GM12878 (cell line): Measurements from ENCODE around the gene FRAS1. TPM values are rescaled to one million over a fixed set of nuclear protein-coding genes. Genes with fewer than 3 reads are reported as not detected.

Experiments used
- ATF7 ChIP-seq: fragments of 450-650 bp; IDR thresholded peaks from 2 replicates; pipeline ENCODE4 v1.6.1; 2016; ENCODE audit warnings: low read depth, mild to moderate bottlenecking
- BRCA1 ChIP-seq: IDR thresholded peaks from 2 replicates; pipeline ENCODE4 v1.6.1; 2011; ENCODE audit warnings: low read depth, low read length, improper control_type of control experiment
- EP300 ChIP-seq, 2 experiments: fragments of 150-350 bp in 1 of 2; IDR thresholded peaks; 2 replicates each; pipeline ENCODE4 v1.6.1; 2011 to 2012; ENCODE audit warnings: low read depth in 2 of 2, low read length in 2 of 2, borderline replicate concordance in 1 of 2, improper control_type of control experiment in 1 of 2, inconsistent platforms in 1 of 2; ENCODE audit not compliant: control insufficient read depth in 1 of 2
- IRF4 ChIP-seq: IDR thresholded peaks from 2 replicates; pipeline ENCODE4 v1.6.1; 2011; ENCODE audit warnings: low read depth, low read length
- KAT2A ChIP-seq: conservative IDR thresholded peaks from 2 replicates; pipeline ENCODE4 v1.6.1; 2011; ENCODE audit warnings: low read depth, low read length; ENCODE audit not compliant: control insufficient read depth
- KDM1A ChIP-seq: fragments of 200-600 bp; sonication (generic); IDR thresholded peaks from 2 replicates; pipeline ENCODE4 v1.6.1; 2016; ENCODE audit warnings: borderline replicate concordance
- MTA3 ChIP-seq: IDR thresholded peaks from 2 replicates; pipeline ENCODE4 v1.6.1; 2012; ENCODE audit warnings: low read length, inconsistent platforms, borderline replicate concordance
- MYB ChIP-seq: fragments of 150-350 bp; IDR thresholded peaks from 2 replicates; pipeline ENCODE4 v1.6.1; 2014; ENCODE audit warnings: mild to moderate bottlenecking, low read depth, low read length, borderline replicate concordance
- PAX5 ChIP-seq: IDR thresholded peaks from 2 replicates; pipeline ENCODE4 v1.6.1; 2011; ENCODE audit warnings: low read depth, low read length, borderline replicate concordance
- POLR2A ChIP-seq: IDR thresholded peaks from 2 replicates; pipeline ENCODE4 v1.6.1; 2011; ENCODE audit warnings: low read depth, mild to moderate bottlenecking, low read length
- RB1 ChIP-seq: fragments of 450-650 bp; formaldehyde crosslinking; IDR thresholded peaks from 2 replicates; pipeline ENCODE4 v1.6.1; 2017; ENCODE audit warnings: mild to moderate bottlenecking, borderline replicate concordance
- SMAD5 ChIP-seq: IDR thresholded peaks from 2 replicates; pipeline ENCODE4 v1.6.1; 2016; ENCODE audit warnings: antibody characterized with exemption, low read depth
- STAT1 ChIP-seq: fragments of 450-650 bp; conservative IDR thresholded peaks from 2 replicates; pipeline ENCODE4 v1.6.1; 2014; ENCODE audit warnings: antibody characterized with exemption, mild to moderate bottlenecking
- TCF3 ChIP-seq: IDR thresholded peaks from 2 replicates; pipeline ENCODE4 v1.6.1; 2012; ENCODE audit warnings: low read depth, mild to moderate bottlenecking, low read length, borderline replicate concordance; ENCODE audit not compliant: insufficient read depth
- ZNF24 ChIP-seq: fragments of 450-650 bp; IDR thresholded peaks from 2 replicates; pipeline ENCODE4 v1.6.1; 2017; ENCODE audit warnings: antibody characterized with exemption, mild to moderate bottlenecking
- polyA plus RNA-seq, 11 experiments: library from polyadenylated mRNA; depleted of rRNA in 4 of 11; unstranded in 6 of 11; stranded (reverse) in 5 of 11; fragments of >200 nt; fragmentation: Nextera tagmentation in 4 of 11; fragmentation: Illumina TruSeq in 1 of 11; extraction: Ambion mirVana in 4 of 11; extraction: Trizol in 1 of 11; gene quantifications; 1 replicate in 1 of 11; 2 replicates in 10 of 11; pipeline versions ENCODE4 v1.2.1 to v1.2.3, GENCODE V29; 2011 to 2016; ENCODE audit warnings: inconsistent platforms in 2 of 11, missing spikeins in 2 of 11, low read depth in 1 of 11
- total RNA-seq, 4 experiments: library from RNA; depleted of rRNA in 3 of 4; stranded (reverse); fragments of >200 nt in 3 of 4; fragmentation: Illumina TruSeq in 1 of 4; extraction: Trizol in 1 of 4; gene quantifications; 2 replicates each; pipeline versions ENCODE4 v1.2.1 to v1.2.3, GENCODE V29; 2013 to 2021
- TF ChIP-seq, protein P1 (sequence below): IDR thresholded peaks from 2 replicates; pipeline ENCODE4 v1.6.1; 2012; ENCODE audit warnings: improper control_type of control experiment, low read depth, low read length; ENCODE audit not compliant: insufficient replicate concordance
- TF ChIP-seq, protein P2 (sequence below): fragments of 450-650 bp; IDR thresholded peaks from 2 replicates; pipeline ENCODE4 v1.6.1; 2018; ENCODE audit warnings: mild to moderate bottlenecking, low read depth, moderate library complexity; ENCODE audit not compliant: partially characterized antibody
- TF ChIP-seq, protein P3 (sequence below): fragments of 450-650 bp; conservative IDR thresholded peaks from 2 replicates; pipeline ENCODE4 v1.6.1; 2017; ENCODE audit warnings: mild to moderate bottlenecking, moderate library complexity
- TF ChIP-seq, protein P4 (sequence below): fragments of 450-650 bp; IDR thresholded peaks from 2 replicates; pipeline ENCODE4 v1.6.1; 2014; ENCODE audit warnings: mild to moderate bottlenecking

FRAS1 gene
- total and polyA plus RNA-seq, 10 of the 15 experiments (the other 5 are each of a cell fraction or from before 2014, with no cell fraction given), result 0.08 to 11.7 (median 0.20) TPM

DNA sequence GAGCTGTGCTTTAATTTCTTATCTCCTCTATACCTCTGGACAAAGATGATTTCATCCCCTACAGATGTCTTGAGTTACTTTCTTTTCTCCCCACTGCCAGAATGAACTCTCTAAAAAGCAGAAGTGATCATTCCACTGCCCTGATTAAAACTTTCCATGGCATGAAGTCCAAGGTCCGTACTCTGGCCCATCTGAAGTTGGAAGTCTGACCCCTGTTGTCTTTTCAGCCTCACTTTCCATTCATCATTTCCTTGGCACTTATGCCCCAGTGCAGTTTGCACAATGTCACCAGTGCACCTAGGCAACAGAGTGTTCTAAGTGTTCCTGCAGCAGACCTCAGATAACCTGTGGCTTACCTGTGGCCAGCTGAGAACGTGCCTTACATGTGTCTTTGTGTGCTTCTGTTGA is 242.4 kb downstream of the FRAS1 start (continued):
- TF ChIP-seq, protein P1, sequence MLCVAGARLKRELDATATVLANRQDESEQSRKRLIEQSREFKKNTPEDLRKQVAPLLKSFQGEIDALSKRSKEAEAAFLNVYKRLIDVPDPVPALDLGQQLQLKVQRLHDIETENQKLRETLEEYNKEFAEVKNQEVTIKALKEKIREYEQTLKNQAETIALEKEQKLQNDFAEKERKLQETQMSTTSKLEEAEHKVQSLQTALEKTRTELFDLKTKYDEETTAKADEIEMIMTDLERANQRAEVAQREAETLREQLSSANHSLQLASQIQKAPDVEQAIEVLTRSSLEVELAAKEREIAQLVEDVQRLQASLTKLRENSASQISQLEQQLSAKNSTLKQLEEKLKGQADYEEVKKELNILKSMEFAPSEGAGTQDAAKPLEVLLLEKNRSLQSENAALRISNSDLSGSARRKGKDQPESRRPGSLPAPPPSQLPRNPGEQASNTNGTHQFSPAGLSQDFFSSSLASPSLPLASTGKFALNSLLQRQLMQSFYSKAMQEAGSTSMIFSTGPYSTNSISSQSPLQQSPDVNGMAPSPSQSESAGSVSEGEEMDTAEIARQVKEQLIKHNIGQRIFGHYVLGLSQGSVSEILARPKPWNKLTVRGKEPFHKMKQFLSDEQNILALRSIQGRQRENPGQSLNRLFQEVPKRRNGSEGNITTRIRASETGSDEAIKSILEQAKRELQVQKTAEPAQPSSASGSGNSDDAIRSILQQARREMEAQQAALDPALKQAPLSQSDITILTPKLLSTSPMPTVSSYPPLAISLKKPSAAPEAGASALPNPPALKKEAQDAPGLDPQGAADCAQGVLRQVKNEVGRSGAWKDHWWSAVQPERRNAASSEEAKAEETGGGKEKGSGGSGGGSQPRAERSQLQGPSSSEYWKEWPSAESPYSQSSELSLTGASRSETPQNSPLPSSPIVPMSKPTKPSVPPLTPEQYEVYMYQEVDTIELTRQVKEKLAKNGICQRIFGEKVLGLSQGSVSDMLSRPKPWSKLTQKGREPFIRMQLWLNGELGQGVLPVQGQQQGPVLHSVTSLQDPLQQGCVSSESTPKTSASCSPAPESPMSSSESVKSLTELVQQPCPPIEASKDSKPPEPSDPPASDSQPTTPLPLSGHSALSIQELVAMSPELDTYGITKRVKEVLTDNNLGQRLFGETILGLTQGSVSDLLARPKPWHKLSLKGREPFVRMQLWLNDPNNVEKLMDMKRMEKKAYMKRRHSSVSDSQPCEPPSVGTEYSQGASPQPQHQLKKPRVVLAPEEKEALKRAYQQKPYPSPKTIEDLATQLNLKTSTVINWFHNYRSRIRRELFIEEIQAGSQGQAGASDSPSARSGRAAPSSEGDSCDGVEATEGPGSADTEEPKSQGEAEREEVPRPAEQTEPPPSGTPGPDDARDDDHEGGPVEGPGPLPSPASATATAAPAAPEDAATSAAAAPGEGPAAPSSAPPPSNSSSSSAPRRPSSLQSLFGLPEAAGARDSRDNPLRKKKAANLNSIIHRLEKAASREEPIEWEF, result no peak
- no peak for TF ChIP-seq RB1
- TF ChIP-seq STAT1, result no peak
- no peak for TF ChIP-seq IRF4
- no peak for TF ChIP-seq POLR2A
- no peak for TF ChIP-seq ZNF24
- no peak for TF ChIP-seq SMAD5
- no peak for TF ChIP-seq KDM1A
- TF ChIP-seq ATF7, result peak; percentile 73
- no peak for TF ChIP-seq BRCA1
- TF ChIP-seq MYB, result no peak
- peak in 1 of 2 experiments; percentile 54; a peak in 1 of 4 replicates for TF ChIP-seq EP300 (IDR thresholded peaks at IDR 0.05; ENCODE audit: borderline replicate concordance in 1 of 2, control insufficient read depth in 1 of 2, low read depth in 2 of 2, low read length in 2 of 2)
- TF ChIP-seq, protein P2, sequence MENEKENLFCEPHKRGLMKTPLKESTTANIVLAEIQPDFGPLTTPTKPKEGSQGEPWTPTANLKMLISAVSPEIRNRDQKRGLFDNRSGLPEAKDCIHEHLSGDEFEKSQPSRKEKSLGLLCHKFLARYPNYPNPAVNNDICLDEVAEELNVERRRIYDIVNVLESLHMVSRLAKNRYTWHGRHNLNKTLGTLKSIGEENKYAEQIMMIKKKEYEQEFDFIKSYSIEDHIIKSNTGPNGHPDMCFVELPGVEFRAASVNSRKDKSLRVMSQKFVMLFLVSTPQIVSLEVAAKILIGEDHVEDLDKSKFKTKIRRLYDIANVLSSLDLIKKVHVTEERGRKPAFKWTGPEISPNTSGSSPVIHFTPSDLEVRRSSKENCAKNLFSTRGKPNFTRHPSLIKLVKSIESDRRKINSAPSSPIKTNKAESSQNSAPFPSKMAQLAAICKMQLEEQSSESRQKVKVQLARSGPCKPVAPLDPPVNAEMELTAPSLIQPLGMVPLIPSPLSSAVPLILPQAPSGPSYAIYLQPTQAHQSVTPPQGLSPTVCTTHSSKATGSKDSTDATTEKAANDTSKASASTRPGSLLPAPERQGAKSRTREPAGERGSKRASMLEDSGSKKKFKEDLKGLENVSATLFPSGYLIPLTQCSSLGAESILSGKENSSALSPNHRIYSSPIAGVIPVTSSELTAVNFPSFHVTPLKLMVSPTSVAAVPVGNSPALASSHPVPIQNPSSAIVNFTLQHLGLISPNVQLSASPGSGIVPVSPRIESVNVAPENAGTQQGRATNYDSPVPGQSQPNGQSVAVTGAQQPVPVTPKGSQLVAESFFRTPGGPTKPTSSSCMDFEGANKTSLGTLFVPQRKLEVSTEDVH, result no peak
- TF ChIP-seq PAX5, result no peak
- TF ChIP-seq, protein P3, sequence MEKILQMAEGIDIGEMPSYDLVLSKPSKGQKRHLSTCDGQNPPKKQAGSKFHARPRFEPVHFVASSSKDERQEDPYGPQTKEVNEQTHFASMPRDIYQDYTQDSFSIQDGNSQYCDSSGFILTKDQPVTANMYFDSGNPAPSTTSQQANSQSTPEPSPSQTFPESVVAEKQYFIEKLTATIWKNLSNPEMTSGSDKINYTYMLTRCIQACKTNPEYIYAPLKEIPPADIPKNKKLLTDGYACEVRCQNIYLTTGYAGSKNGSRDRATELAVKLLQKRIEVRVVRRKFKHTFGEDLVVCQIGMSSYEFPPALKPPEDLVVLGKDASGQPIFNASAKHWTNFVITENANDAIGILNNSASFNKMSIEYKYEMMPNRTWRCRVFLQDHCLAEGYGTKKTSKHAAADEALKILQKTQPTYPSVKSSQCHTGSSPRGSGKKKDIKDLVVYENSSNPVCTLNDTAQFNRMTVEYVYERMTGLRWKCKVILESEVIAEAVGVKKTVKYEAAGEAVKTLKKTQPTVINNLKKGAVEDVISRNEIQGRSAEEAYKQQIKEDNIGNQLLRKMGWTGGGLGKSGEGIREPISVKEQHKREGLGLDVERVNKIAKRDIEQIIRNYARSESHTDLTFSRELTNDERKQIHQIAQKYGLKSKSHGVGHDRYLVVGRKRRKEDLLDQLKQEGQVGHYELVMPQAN, result no peak
- TF ChIP-seq, protein P4, sequence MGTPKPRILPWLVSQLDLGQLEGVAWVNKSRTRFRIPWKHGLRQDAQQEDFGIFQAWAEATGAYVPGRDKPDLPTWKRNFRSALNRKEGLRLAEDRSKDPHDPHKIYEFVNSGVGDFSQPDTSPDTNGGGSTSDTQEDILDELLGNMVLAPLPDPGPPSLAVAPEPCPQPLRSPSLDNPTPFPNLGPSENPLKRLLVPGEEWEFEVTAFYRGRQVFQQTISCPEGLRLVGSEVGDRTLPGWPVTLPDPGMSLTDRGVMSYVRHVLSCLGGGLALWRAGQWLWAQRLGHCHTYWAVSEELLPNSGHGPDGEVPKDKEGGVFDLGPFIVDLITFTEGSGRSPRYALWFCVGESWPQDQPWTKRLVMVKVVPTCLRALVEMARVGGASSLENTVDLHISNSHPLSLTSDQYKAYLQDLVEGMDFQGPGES, result no peak
- no peak for TF ChIP-seq KAT2A
- TF ChIP-seq TCF3, result no peak
- TF ChIP-seq MTA3, result no peak
